ENCODE results near the gene HMGCR.

HMGCR gene

GRCh38 chr5:75395277-75395676 is 58.3 kb downstream of the HMGCR start:
- H4K20me1 ChIP-seq (ENCODE audit: insufficient read depth, low read length): no peaks in the 10 kb centered on the region
- H3K36me3 ChIP-seq (replicated peaks; ENCODE audit: low read depth, low read length): no peaks in the 10 kb centered on the region
- H3K4me2 ChIP-seq (ENCODE audit: low read length): no peak overlapping the region

GRCh38 chr5:75405296-75405695 is 68.3 kb downstream of the HMGCR start:
- TF ChIP-seq EZH2phosphoT487 (IDR thresholded peaks at IDR 0.05; ENCODE audit: low read depth) (no peak), CTCF (IDR thresholded peaks at IDR 0.05; ENCODE audit: low read depth, low read length) (no peak)
- no peak overlapping the region for H2AFZ ChIP-seq (ENCODE audit: low read depth, low read length)

More at GRCh38 chr5:75395277-75395676, 58.3 kb downstream of the HMGCR start:
- no peak for TF ChIP-seq EZH2phosphoT487 (IDR thresholded peaks at IDR 0.05; ENCODE audit: low read depth)
- TF ChIP-seq CTCF (IDR thresholded peaks at IDR 0.05; ENCODE audit: low read depth, low read length): no peak
- H3K79me2 ChIP-seq (ENCODE audit: low read length): no peaks in the 10 kb centered on the region
- H2AFZ ChIP-seq (ENCODE audit: low read depth, low read length): no peak overlapping the region
- H3K27ac ChIP-seq (ENCODE audit: low read length): no peak overlapping the region
- no peak overlapping the region for H3K4me3 ChIP-seq (ENCODE audit: low read length)
- no peaks in the 10 kb centered on the region for H3K4me1 ChIP-seq (ENCODE audit: low read length)
- H3K9me3 ChIP-seq (ENCODE audit: insufficient read depth, low read length): no peaks in the 10 kb centered on the region
- H3K9ac ChIP-seq (ENCODE audit: low read length): no peak overlapping the region
- no peaks in the 10 kb centered on the region for H3K27me3 ChIP-seq (ENCODE audit: low read depth, low read length)

More at GRCh38 chr5:75405296-75405695, 68.3 kb downstream of the HMGCR start:
- no peak overlapping the region for H3K9ac ChIP-seq (ENCODE audit: low read length)
- no peak overlapping the region for H3K4me3 ChIP-seq (ENCODE audit: low read length)
- peaks cover 8% of the 10 kb centered on the region; the same call in 1 of the 2 replicates for H3K4me1 ChIP-seq (ENCODE audit: low read length)
- no peaks in the 10 kb centered on the region for H4K20me1 ChIP-seq (ENCODE audit: insufficient read depth, low read length)
- H3K9me3 ChIP-seq (ENCODE audit: insufficient read depth, low read length): no peaks in the 10 kb centered on the region
- no peak overlapping the region for H3K4me2 ChIP-seq (ENCODE audit: low read length)
- no peaks in the 10 kb centered on the region for H3K79me2 ChIP-seq (ENCODE audit: low read length)
- peaks cover 10% of the 10 kb centered on the region for H3K36me3 ChIP-seq (replicated peaks; ENCODE audit: low read depth, low read length)
- H3K27ac ChIP-seq (ENCODE audit: low read length): no peak overlapping the region
- H3K27me3 ChIP-seq (ENCODE audit: low read depth, low read length): no peaks in the 10 kb centered on the region
